HG03280 (cell line): ENCODE data around the gene INPP5A.
"Not testable (repeated sequence)": the region's sequence is repeated elsewhere in the genome, so short reads cannot be mapped to it uniquely, and the experiment has no call there.

Experiments
- ATAC-seq: cut with Tn5 transposase; IDR thresholded peaks from one replicate; pipeline ENCODE4 v1.9.1; 2021; ENCODE audit warnings: mild to moderate bottlenecking, moderate library complexity; ENCODE audit not compliant: unreplicated experiment

The INPP5A gene

DNA sequence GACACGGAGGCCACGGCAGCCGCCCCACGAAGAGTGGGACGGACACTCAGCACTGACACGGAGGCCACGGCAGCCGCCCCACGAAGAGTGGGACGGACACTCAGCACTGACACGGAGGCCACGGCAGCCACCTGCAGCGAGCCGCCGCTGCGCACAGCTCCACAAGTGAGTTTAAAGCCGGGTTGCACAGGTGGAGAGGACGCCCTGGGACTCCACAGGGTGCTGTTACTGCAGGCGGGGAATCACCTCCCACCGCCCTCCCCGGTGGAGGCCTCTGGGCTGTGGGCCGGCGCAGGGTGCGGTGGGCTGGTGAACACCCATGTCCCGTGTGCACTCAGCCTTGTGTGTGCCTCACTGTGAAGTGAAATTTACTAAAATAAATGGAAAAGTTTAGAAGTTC lies 235.2 kb downstream of the INPP5A start:
- not testable (repeated sequence) for ATAC-seq

DNA sequence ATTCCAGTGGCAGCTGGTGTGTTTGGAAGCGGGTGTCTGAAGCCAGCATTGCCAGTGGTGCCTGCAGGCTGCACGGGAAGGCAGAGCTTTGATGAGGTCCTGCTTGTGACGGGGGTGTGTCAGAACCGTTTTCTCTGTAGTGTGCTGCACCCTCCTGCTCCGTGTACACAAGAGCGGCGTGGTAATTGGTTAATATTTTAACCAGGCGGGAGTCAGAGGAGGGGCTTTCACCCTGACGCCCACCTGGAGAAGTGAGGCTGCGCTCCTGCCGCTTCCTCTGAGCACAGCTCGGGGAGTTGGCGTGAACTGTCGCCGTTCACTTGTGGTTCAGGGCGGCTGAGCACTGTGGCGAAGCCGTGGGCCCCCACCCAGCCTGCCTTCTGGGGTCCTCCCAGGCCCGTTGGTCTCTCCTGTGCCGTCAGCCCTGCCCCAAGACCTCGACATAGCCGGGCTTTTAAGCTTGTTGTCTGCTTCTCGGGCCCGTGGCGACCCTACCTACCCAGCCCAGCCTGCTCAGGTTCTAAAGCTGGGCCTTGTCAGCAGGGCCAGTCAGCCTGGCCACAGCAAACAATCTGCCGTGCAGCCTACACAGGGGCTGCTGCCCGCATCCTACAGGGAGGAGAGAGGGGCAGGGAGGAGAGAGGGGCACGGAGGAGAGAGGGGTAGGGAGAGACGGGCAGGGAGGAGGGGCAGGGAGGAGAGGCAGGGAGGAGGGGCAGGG lies 236.8 kb downstream of the INPP5A start:
- no peak for ATAC-seq

DNA sequence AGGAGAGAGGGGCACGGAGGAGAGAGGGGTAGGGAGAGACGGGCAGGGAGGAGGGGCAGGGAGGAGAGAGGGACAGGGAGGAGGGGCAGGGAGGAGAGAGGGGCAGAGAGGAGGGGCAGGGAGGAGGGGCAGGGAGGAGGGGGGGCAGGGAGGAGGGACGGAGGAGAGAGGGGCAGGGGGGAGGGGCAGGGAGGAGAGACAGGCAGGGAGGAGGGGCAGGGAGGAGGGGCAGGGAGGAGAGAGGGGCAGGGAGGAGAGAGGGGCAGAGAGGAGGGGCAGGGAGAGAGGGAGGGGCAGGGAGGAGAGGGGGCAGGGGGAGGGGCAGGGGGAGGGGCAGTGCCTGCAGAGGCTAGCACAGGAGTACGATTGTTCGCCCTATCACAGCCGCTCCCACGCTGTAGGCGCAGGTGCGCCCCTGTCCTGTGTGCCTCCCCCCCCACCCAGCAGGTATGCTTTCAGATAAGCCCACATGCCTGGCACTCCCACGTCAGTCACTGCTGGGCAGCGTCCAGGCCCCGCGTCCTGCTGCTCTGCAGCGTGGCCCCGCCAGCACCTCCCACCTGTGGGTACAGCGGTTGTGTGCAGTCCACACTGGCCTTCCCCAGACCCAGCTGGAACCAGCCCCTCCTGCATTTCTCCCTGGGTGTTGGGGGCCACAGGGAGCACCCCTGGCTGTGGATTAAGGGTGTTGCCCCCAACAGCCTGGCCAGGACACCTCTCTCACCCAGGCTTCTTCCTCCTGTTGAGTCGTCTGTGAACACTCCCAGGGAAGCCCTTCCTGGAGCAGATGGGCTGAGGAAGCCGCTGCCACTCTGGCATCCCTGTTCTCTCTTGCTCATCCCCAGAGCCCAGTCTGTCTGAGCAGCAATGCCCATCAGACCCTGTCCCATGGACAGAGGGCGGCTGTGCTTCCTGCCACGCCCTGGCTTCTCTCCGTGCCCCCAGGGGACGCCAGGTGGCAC lies 237.6 kb downstream of the INPP5A start:
- no peak for ATAC-seq

- no peak for ATAC-seq
These were observed 238.6 kb downstream of the INPP5A start for GRCh38 chr10:132776186-132776585.

DNA sequence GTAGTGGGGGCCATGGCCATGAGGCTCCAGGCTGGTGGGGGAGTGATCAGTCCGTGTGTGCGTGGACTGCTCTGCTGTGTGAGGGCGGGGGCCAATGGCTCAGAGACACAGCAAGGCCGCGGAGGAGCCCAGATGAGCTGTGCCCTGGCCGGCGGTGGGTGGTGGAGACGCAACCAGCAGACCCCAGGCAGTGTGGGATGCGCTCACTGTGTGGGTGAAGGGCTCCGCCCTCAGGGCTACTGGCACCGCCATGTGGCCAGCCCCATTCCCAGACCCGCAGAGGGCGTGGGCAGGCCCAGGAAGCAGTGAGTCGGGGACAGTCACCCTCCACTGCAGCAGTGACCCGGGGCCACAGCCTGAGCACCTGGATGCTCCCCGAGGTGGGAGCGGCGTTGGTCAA lies 239.2 kb downstream of the INPP5A start:
- ATAC-seq = no peak

GRCh38 chr10:132777441-132777840 lies 239.9 kb downstream of the INPP5A start:
- ATAC-seq = no peak

DNA sequence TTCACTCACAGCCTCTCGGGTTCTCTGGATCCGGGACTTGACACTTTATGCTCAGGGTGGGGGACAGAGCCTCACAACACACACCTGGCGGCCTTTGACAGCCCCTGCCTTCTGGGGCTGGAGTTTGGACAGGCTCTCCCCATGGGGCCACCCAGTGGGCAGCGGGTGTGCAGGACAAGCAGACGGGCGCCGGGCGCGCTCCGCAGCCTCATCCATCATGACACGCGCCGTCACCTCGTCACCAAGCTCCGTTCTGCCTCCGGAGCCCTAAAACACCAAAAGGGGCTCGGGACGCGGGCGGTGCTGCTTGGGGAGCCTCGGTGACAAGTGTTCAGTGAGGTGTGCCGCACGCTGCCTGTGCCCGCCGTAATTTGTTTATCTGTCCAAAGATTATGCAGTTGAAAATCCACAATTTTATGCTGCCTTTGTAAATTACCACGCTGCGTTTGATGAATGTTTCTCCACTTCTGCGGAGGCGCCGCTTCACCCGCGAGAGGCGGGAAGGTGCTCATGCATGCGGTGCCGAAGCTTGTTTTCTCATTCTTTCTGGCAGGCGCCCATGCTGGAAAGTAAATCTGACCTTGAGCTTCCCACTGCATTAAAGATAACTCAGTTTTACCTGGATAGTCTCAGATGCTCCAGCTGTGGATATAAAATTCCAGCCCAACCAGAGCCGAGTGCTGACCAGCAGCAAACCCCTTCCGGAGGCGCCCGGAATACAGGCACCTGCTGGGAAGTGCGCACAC lies 242.1 kb downstream of the INPP5A start:
- ATAC-seq = no peak

DNA sequence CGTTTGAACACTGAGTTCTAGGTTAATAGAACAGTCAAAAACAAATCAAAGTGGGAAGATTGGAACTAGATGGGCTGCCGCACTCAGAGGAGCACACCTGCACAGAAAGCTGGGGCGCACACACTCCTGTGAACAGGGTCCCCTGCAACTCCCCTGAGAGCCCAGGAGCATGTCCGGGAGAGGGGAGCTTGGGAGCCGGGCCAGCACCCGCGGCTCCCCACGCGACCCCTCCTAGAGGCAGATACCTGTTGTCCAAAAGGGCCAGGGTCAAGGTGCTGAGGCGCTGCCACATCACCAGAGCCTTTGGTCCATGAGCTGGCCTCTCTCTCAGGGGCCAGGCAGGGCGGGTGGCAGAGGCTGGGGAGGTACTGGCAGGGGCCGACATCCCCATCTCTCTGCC lies 242.8 kb downstream of the INPP5A start:
- ATAC-seq = no peak

- ATAC-seq = no peak
These were observed 244.0 kb downstream of the INPP5A start for GRCh38 chr10:132781556-132781955.

DNA sequence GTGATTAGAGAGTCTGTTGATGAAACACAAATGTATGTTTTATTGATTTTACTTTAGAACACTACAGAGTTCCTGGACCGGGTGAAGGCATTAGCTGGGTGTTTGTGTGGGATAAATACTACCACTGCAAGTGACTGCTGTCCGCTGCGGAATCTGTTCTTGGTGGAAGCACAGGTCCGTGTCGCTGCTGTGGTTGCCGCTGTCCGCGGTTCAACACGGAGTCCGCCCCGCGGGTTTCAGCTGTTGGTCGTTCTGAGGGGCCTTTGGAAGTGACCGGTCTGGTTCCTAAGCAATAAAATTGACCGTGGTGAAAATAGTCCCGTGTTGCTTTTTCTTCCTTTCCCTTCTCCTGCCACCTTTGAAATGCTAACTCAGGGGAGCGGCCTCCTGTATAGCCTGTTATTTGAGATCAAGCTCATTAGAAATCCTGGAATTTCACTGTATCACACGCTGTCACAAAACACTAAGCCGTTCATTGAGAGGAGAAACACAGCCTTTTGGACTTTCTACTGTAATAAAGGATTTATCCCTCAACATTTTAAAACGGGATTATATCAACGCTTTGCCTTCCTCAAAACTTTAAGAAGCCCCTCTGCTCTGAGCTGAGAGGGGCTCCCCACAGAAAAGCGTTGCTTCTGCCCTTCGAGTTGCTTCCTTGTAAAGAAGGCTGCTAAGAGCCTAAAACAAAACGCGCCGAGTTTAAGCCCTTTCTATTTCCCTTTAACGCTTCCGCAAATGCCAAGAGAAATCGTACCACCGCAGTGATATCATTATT lies 245.8 kb downstream of the INPP5A start:
- no peak for ATAC-seq

DNA sequence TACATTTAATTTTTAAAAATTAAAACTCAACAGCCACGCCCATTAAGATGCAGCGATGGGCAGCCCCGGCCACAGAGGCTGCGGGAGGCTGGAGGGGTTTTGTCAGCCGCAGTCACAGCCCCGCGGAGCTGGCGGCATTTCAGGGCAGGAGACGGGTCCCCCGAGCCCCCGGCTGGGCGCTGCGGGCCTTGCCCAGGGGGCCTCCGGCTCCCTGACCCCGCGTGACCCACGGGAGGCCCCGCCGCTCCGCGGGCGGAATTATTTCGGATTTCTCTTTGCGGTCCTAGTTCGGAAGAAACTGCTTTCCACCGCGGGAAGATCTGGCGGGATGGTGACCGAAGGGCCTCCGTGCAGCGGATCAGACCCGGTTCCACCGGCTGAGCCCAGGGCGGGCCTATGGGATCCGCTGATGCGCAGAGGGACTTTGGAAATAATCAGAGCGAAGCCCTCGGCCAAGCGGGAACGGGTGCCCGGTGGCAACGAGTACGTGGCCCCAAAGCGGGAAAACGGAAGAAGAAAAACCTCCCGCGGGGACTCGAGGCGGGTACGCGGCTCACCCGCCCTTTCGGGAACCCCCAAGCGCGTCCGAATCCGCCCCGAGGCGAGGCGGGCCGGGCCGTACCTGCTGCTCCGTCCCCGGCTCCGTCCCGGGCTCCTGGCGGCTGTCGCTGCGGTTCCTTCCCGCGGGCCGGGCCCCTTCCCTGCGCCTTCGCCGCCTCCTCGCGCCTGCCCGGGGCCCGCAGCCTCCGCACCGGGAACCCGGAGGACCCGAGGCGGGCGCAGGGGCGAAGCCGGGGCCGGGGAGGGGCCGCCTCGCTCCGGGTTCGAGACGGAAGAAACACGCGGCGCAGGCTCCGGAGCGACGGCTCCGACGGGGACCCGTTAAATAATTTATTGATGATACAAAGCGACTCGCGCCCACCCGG lies 246.6 kb downstream of the INPP5A start:
- no peak for ATAC-seq

- ATAC-seq = no peak
These were observed 247.5 kb downstream of the INPP5A start for GRCh38 chr10:132784866-132785722.

DNA sequence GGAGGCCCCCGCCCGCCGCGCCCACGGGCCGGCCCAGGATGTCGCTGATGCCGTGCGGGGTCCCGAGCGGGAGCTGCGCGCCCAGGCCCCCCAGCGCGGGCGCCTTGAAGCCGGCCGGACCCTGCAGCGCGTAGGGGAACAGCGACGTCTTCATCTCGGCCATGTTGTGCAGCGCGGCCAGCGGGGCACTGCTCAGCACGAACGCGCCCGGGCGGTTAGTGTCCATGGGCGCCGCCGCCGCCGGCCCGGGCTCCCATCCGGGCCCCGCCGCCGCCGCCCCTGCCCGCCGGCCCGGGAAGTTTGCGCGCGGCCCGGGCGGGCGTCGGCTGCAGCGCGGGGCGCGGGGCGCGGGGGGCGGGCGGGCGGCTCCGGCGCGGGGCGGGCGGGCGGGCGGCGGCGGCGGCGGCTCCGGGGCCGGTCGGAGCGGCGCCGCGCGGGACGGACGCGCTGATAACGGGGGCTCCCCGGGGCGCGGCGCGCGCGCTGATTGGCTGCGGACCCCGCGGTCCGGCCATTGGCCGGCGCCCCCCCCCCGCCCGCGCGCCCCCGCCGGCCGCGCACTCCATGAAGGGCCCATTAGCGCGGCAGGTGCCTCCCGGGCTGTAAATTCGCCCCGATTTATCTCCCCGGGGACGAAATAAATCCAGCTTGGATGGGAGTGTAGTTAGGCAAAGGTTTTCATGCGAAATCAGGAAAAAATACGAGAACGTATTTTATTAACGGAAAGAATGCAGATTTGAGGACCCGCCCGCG lies 248.3 kb downstream of the INPP5A start, which contains the start of gene NKX6-2:
NKX6-2 (minus strand) TSS at position 425 of the 753 bp plus-strand sequence; CDS start at position 226, 199 bp downstream.
- no peak for ATAC-seq

- ATAC-seq = no peak
These were observed 248.9 kb downstream of the INPP5A start for GRCh38 chr10:132786476-132786883.

DNA sequence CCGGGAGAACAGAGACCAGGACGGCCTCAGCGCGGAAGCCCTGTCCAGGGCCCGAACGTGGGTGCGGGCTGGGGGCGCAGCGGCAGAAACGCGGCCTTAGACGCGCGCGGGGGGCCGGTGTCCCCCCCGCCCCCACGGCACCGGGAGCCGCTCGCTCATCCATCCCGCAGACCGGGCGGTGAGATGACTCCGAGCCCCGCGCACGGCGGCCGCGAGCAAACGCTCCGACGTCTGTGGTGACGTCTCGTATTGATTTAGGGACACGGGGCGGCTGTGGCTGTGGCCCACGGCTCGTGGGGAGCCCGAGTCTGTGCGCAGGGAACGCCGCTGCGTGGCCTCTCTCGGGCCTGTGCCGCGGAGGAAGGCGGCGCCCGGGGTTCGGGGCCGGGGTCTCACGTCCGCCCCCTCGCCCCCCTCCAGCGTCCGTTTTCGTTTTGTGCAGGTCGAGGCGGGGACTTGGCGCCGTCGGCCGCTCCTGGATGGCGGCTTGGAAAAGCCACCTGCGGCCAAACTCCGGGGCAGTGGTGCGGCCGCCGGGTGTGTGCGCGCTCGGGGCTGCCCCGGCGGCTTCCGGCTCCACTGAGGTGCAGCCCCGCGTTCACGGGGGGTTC lies 249.4 kb downstream of the INPP5A start:
- no peak for ATAC-seq

DNA sequence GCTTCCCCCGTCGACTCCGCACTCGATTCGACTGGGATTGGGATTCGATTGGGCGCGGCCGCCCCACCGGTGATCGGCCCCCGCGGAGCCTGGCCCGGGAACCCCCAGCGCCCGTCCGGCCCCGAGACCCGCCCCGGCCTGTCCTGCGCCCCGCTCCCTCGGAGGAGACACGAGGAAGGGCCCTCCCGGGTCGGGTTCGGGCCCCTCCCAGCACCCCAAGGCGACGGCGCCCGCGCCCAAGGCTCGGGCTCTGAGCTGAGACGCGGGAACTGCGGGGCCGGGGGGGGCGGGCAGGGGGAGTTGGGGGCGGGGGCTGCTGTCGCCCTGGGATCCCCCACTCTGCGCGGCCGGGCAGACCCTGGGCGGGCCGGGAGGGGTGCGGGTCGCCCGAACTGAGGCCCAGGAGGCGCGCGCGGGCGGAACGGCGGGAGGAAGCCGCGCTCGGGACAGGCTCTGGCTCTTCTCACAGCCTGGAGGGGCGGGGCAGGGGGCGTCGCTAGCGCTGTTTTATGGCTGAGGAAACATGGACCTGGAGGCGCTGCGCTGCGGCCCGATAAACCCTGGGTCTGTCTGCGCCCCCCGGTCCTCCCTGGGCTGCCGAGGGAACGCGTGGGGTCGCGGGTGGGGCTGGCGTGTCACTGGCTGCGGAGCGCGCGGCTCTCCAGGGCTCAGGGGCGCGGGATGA lies 250.1 kb downstream of the INPP5A start:
- no peak for ATAC-seq
